Breast epithelium (tissue), 3 donors: ENCODE data around the gene CNTNAP2.

Source experiments
- CTCF ChIP-seq, 3 donors: fragments of 450-650 bp; IDR thresholded peaks; one replicate each; pipeline ENCODE4 v1.5.1; 2016 to 2017; ENCODE audit warnings: antibody characterized with exemption in 3 of 3, mild to moderate bottlenecking in 3 of 3, moderate library complexity in 3 of 3
- POLR2A ChIP-seq: fragments of 450-650 bp; IDR thresholded peaks from one replicate; pipeline ENCODE4 v1.6.1; 2016; ENCODE audit warnings: antibody characterized with exemption, mild to moderate bottlenecking, moderate library complexity
- POLR2AphosphoS5 ChIP-seq, 3 donors: sonication (generic); formaldehyde crosslinking; IDR thresholded peaks; one replicate each; pipeline ENCODE4 v1.6.1; 2017; ENCODE audit warnings: antibody characterized with exemption in 3 of 3

GRCh38 chr7:146892151-146892550 is 775.5 kb downstream of the CNTNAP2 start:
- TF ChIP-seq CTCF (IDR thresholded peaks at IDR 0.05), result no peak
- TF ChIP-seq POLR2A, result no peak
- TF ChIP-seq POLR2AphosphoS5 (IDR thresholded peaks at IDR 0.05), result no peak
